ENCODE measurements around the gene C1QTNF4. TPM values are rescaled to one million over a fixed set of nuclear protein-coding genes. Genes with fewer than 3 reads are reported as not detected.

C1QTNF4 gene
- total and polyA plus RNA-seq, 9 of the 15 experiments (the other 6 are each of a cell fraction or from before 2014, with no cell fraction given) = not detected

DNA sequence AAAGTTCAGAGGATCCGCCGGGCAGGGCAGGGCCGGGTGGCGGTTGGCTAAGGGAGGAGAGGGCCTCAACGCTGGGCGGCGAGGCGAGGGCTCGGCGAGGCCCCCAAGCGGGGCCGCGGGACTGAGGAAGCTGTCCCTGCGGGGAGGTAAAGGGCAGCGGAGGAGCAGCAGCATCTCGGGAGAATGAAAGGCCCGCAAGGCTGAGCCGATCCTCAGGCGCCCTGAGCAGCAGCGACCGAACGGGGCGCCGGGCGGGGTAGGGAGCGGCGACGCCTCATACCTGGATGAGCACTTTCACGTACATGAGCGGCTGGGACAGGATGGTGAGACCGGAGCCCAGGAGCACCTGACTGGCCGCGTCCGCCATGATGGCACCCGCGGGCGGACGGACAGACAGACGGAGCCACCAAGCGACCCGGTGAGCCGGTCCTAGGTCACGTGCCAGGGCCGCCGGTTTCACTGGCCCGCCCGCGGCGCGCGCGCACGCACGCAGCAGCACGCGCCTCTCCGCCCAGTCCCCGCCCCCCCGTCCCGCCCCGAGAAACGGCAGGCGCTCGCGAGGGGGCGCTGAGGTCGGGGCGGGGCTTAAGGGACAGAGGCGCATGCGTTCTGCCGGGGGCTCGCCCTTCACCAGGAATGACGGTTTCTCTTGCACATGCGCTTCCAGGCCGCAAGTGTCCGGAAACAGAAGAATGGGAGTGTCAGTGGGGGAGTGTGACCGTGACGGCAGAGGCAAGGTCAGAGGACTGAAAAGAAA is 48.1 kb upstream of the C1QTNF4 start, which contains the start of gene MTCH2 (continued):
- TF ChIP-seq HMBOX1 (IDR thresholded peaks at IDR 0.05) = no peak
- TF ChIP-seq ZEB2 (IDR thresholded peaks at IDR 0.05) = 0 out of 2 replicates have a peak, but pooled peaks have one; percentile 56
- no peak for TF ChIP-seq RBM34 (IDR thresholded peaks at IDR 0.05; ENCODE audit: borderline replicate concordance, insufficient read depth, low read length)
- no peak for TF ChIP-seq ZNF224 (CRISPR knock-in tag; IDR thresholded peaks at IDR 0.05)
- no peak for TF ChIP-seq KAT8 (IDR thresholded peaks at IDR 0.05; ENCODE audit: low read depth)
- TF ChIP-seq KDM2B (CRISPR knock-in tag; IDR thresholded peaks at IDR 0.05) = 0 out of 2 replicates have a peak, but pooled peaks have one; percentile 28
- TF ChIP-seq ZC3H8 (IDR thresholded peaks at IDR 0.05) = no peak
- TF ChIP-seq UBTF (IDR thresholded peaks at IDR 0.05; ENCODE audit: borderline replicate concordance in 1 of 2, low read depth in 2 of 2, low read length in 2 of 2) = peak in 1 of 2 experiments; percentile 73; a peak in 1 of 4 replicates
- peak; percentile 96 for TF ChIP-seq MEIS2 (IDR thresholded peaks at IDR 0.05; ENCODE audit: partially characterized antibody)
- peak; percentile 90 for TF ChIP-seq FOXP1 (CRISPR knock-in tag; IDR thresholded peaks at IDR 0.05)
- peak; percentile 91 for TF ChIP-seq TBP (optimal IDR thresholded peaks at IDR 0.05; ENCODE audit: low read depth, low read length)
- peak; percentile 96 for TF ChIP-seq VEZF1 (CRISPR knock-in tag; IDR thresholded peaks at IDR 0.05)
- TF ChIP-seq CREB1 (IDR thresholded peaks at IDR 0.05) = peak; percentile 90
- peak; percentile 91 for TF ChIP-seq CREB1 (CRISPR knock-in tag; IDR thresholded peaks at IDR 0.05)
- TF ChIP-seq SRF (CRISPR knock-in tag; IDR thresholded peaks at IDR 0.05) = no peak
- no peak for TF ChIP-seq ATF4 (CRISPR knock-in tag; IDR thresholded peaks at IDR 0.05)
- peak; percentile 27 for TF ChIP-seq NFIC (IDR thresholded peaks at IDR 0.05)
- TF ChIP-seq ZNF583 (CRISPR knock-in tag; IDR thresholded peaks at IDR 0.05) = no peak
- peak; percentile 83 for TF ChIP-seq ELF1 (tag; IDR thresholded peaks at IDR 0.05)
- no peak for TF ChIP-seq ZNF3 (CRISPR knock-in tag; IDR thresholded peaks at IDR 0.05)
- no peak for TF ChIP-seq ZNF586 (CRISPR knock-in tag; conservative IDR thresholded peaks at IDR 0.05)
- TF ChIP-seq ZNF134 (CRISPR knock-in tag; conservative IDR thresholded peaks at IDR 0.05) = no peak
- TF ChIP-seq, protein P1, sequence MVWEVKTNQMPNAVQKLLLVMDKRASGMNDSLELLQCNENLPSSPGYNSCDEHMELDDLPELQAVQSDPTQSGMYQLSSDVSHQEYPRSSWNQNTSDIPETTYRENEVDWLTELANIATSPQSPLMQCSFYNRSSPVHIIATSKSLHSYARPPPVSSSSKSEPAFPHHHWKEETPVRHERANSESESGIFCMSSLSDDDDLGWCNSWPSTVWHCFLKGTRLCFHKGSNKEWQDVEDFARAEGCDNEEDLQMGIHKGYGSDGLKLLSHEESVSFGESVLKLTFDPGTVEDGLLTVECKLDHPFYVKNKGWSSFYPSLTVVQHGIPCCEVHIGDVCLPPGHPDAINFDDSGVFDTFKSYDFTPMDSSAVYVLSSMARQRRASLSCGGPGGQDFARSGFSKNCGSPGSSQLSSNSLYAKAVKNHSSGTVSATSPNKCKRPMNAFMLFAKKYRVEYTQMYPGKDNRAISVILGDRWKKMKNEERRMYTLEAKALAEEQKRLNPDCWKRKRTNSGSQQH (CRISPR knock-in tag; IDR thresholded peaks at IDR 0.05) = no peak

Measured in K562 (cell line).